OCI-LY7 (cell line): Measurements from ENCODE around the gene TRIM71.

Experiments
- CTCF ChIP-seq: fragments of 200-600 bp; sonication (generic); conservative IDR thresholded peaks from 2 replicates; pipeline ENCODE4 v1.5.1; 2014; ENCODE audit warnings: mild to moderate bottlenecking, antibody characterized with exemption, low read length, moderate library complexity, mixed read lengths
- EZH2phosphoT487 ChIP-seq: fragments of 200-600 bp; sonication (generic); IDR thresholded peaks from 2 replicates; pipeline ENCODE4 v1.6.1; 2018; ENCODE audit warnings: low read depth, borderline replicate concordance, mild to moderate bottlenecking, mixed run types, antibody characterized with exemption, low read length, moderate library complexity, mixed read lengths

- no peak for TF ChIP-seq CTCF
- no peak for TF ChIP-seq EZH2phosphoT487
These were observed 42.7 kb downstream of the TRIM71 start for GRCh38 chr3:32860499-32860898.
